HEK293T (cell line): ENCODE data around the gene EMSY.

Experiments
- BHLHE40 ChIP-seq: fragments of 450-650 bp; IDR thresholded peaks from 2 replicates; pipeline ENCODE4 v1.6.1; 2016; ENCODE audit warnings: mild to moderate bottlenecking, moderate library complexity, borderline replicate concordance
- ELF4 ChIP-seq: fragments of 450-650 bp; IDR thresholded peaks from 2 replicates; pipeline ENCODE4 v1.6.1; 2017; ENCODE audit warnings: antibody characterized with exemption
- FOXM1 ChIP-seq: fragments of 450-650 bp; IDR thresholded peaks from 2 replicates; pipeline ENCODE4 v1.6.1; 2017; ENCODE audit warnings: mild to moderate bottlenecking, borderline replicate concordance
- HDGF ChIP-seq: fragments of 450-650 bp; IDR thresholded peaks from 2 replicates; pipeline ENCODE4 v1.6.1; 2017; ENCODE audit warnings: antibody characterized with exemption, borderline replicate concordance
- L3MBTL2 ChIP-seq: fragments of 450-650 bp; conservative IDR thresholded peaks from 2 replicates; pipeline ENCODE4 v1.6.1; 2016; ENCODE audit warnings: mild to moderate bottlenecking
- NFRKB ChIP-seq: fragments of 450-650 bp; IDR thresholded peaks from 2 replicates; pipeline ENCODE4 v1.6.1; 2016; ENCODE audit warnings: mild to moderate bottlenecking, moderate library complexity
- SP1 ChIP-seq: fragments of 450-650 bp; IDR thresholded peaks from 2 replicates; pipeline ENCODE4 v1.6.1; 2017
- TARDBP ChIP-seq: fragments of 450-650 bp; IDR thresholded peaks from 2 replicates; pipeline ENCODE4 v1.6.1; 2016

GRCh38 chr11:76550781-76551180 is 106.0 kb downstream of the EMSY start:
- TF ChIP-seq TARDBP (no peak), ELF4 (no peak), L3MBTL2 (no peak), NFRKB (no peak), HDGF (no peak), FOXM1 (no peak), SP1 (no peak), BHLHE40 (no peak)
